Hippocampal formation (tissue), 2 donors: Measurements from ENCODE around the gene ZNF630.
"Not testable (repeated sequence)": the region's sequence is repeated elsewhere in the genome, so short reads cannot be mapped to it uniquely, and the experiment has no call there.

Experiments
- DNase-seq, 2 donors: peaks; one replicate each; lab custom pipeline; 2025; lab: John Stamatoyannopoulos, UW

ZNF630 gene

GRCh38 chrX:48028091-48028490 lies 43.3 kb downstream of the ZNF630 start:
- no peak for DNase-seq

DNA sequence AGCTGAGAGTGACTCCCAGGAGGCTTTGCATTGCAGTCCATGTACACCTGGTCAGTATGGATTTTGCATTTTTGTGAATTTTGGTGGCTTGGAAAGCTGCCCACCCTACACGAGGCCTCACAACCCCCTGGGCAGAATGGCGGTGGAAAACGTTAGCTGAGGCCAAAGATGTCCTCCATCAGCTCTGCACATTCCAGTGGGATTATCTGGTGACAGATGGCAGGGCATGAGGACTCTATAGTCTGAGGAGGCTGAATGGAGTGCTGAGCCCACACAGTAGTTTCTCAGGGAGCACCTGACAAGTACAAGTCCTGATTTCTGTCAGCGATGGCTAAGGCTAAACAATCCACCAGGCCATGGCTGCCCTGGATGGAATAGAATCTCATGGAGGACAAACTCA lies 43.9 kb downstream of the ZNF630 start:
- not testable (repeated sequence) for DNase-seq

DNA sequence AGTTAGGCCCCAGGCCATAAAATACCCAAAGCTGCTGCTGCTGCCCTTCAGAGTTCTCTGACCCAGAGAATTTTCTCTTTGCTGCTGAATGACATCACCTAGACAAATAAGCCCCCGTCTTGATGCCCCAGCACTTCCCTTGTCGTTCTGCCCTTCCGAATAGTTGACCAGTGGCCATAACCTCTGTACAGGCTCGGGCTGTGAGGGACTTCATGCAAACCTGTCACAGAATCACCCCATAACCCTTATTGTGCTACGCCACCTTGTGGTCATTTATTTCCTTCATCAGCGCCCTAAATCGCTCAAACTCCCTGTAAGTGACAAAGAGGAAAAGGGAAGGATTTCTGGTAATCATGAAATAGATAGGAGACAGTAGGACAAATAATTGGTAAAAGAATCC lies 45.9 kb downstream of the ZNF630 start:
- DNase-seq = peak; percentile 26 to 50

DNA sequence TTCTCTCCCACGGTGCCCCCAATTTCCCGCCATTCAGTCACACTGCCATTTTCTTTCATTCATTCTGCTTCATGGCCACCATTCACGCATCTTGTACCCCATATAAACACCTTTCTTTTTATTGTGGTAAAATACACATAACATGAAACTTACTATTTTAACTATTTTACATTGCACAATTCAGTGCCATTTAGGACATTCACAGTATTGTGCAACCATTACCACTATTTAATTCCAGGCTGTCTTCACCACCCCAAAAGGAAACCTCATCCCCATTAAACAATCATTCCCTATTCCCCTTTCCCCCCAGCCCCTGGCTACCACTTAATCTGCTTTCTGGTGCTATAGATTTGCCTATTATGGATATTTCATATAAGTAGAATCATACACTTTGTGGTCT lies 48.7 kb downstream of the ZNF630 start:
- no peak for DNase-seq

DNA sequence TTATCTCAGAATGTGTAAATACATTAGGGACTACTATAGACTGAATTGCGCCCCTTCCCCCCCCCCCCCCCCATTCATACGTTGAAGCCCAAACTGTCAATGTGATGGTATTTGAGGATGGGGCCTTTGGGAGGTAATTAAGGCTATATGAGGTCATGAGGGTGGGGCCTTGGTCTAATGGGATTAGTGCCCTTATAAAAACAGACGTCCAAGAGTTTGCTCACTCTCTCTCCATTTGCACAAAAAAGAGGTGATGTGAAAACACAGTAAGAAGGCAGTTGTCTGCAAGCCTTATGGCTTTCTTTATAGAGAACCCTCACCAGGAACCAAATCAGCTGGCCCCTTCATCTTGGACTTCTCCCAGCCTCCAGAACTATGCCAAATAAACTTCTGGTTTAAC lies 49.3 kb downstream of the ZNF630 start:
- no peak for DNase-seq

GRCh38 chrX:48021026-48021900 lies 50.2 kb downstream of the ZNF630 start:
- DNase-seq = peak; percentile 70 to 85

DNA sequence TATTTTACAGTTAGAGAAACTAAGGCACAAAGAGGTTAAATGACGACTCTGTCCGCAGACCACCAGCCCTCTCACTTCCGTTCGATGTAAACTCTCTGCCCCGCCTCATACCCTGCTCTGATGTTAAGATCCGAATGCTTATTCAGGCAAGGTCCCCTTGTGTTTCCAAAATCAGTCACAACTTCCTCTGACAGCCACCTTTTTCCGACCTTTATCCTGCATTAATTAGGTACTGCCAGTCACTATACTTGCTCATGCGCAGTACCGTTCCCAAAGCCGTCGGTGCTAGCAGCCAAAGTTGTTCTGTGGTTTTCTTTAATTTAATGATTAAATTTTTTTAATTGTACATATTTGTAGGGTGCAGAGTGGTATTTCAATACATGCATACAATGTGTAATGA lies 51.0 kb downstream of the ZNF630 start:
- DNase-seq = not testable (repeated sequence)

DNA sequence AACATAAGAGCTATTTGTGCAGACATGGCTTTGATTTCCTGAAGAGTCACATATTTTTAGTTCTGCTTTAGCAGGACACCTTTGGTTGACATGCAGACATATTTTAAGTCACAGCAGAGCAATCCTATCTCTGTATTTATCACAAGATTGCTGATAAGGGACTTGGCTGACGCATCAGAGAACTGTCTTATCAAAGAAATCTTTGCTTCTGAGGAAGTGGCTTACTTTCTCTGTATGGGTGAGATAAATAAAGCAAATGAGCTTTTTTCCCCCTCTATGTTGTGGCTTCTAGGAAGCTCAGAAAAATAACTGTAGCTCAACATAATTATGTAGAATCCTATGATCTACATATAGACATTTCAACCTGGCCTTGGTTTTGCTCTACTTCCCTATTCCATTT lies 51.5 kb downstream of the ZNF630 start:
- not testable (repeated sequence) for DNase-seq

GRCh38 chrX:48016583-48017310 lies 54.7 kb downstream of the ZNF630 start:
- DNase-seq = not testable (repeated sequence)

- not testable (repeated sequence) for DNase-seq
These were observed 61.9 kb downstream of the ZNF630 start for GRCh38 chrX:48009445-48009960.
